ENCODE results near the gene DNAL1.

GRCh38 chr14:73710737-73711136, 66.0 kb downstream of the DNAL1 start:
- TF ChIP-seq CCAR2 (IDR thresholded peaks at IDR 0.05; ENCODE audit: low read depth, low read length): no peak
- no peak for TF ChIP-seq ZNF395 (CRISPR knock-in tag; IDR thresholded peaks at IDR 0.05)
- TF ChIP-seq USF1 (CRISPR knock-in tag; IDR thresholded peaks at IDR 0.05): no peak
- no peak for TF ChIP-seq ATF3 (IDR thresholded peaks at IDR 0.05)
- TF ChIP-seq ATF3 (CRISPR knock-in tag; conservative IDR thresholded peaks at IDR 0.05): no peak
- TF ChIP-seq TCF7 (IDR thresholded peaks at IDR 0.05; ENCODE audit: borderline replicate concordance): no peak
- no peak for TF ChIP-seq ZNF274 (IDR thresholded peaks at IDR 0.05; ENCODE audit: borderline replicate concordance, low read depth, low read length)

All from K562 (cell line).